WTC11 (cell line): Measurements from ENCODE around the gene GRIN2C. TPM values are rescaled to one million over a fixed set of nuclear protein-coding genes. Genes with fewer than 3 reads are reported as not detected.

Source experiments
- ATAC-seq: fragments of 200-7000 bp; cut with Tn5 transposase; 2 replicates; pipeline ENCODE4 v1.10.0; 2021; ENCODE audit warnings: mild to moderate bottlenecking, moderate library complexity
- CTCF ChIA-PET: fragments of 300-600 bp; sonication (Branson Sonifier 250); formaldehyde crosslinking; loops from one replicate; lab custom pipeline; 2021; ENCODE audit warnings: antibody characterized with exemption; lab: Charles Lee
- POLR2A ChIA-PET: fragments of 350-600 bp; sonication (Branson Sonifier 250); formaldehyde crosslinking; loops from one replicate; lab custom pipeline; 2021; ENCODE audit warnings: antibody characterized with exemption; lab: Charles Lee
- DNase-seq: peaks from one replicate; pipeline ENCODE4 v3.0.0; 2021; ENCODE audit warnings: low spot score
- H3K27ac Mint-ChIP-seq: 2 replicates; pipeline ENCODE4 v1.8.0; 2021; ENCODE audit warnings: mixed read lengths
- H3K27me3 Mint-ChIP-seq: 2 replicates; pipeline ENCODE4 v1.8.0; 2021; ENCODE audit warnings: low read depth, mild to moderate bottlenecking, moderate library complexity, mixed read lengths
- H3K36me3 Mint-ChIP-seq: 2 replicates; pipeline ENCODE4 v1.8.0; 2021; ENCODE audit warnings: mixed read lengths
- H3K4me1 Mint-ChIP-seq: 2 replicates; pipeline ENCODE4 v1.8.0; 2022; ENCODE audit warnings: mixed read lengths
- H3K4me3 Mint-ChIP-seq: 2 replicates; pipeline ENCODE4 v1.8.0; 2021; ENCODE audit warnings: mild to moderate bottlenecking, moderate library complexity, mixed read lengths
- H3K9me3 Mint-ChIP-seq: 2 replicates; pipeline ENCODE4 v1.8.0; 2021; ENCODE audit warnings: mixed read lengths
- CBFB ChIP-seq: sonication (generic); formaldehyde crosslinking; IDR thresholded peaks from 2 replicates; pipeline ENCODE4 v1.8.1; 2022; ENCODE audit warnings: mild to moderate bottlenecking, low read depth, missing genetic modification reagents
- CREB1 ChIP-seq: sonication (generic); formaldehyde crosslinking; IDR thresholded peaks from 2 replicates; pipeline ENCODE4 v1.8.0; 2023; ENCODE audit warnings: mild to moderate bottlenecking, missing genetic modification reagents
- ELF4 ChIP-seq: sonication (generic); formaldehyde crosslinking; IDR thresholded peaks from 2 replicates; pipeline ENCODE4 v1.8.1; 2022; ENCODE audit warnings: low read depth, mild to moderate bottlenecking, moderate library complexity, missing genetic modification reagents
- FOXJ3 ChIP-seq: sonication (generic); formaldehyde crosslinking; IDR thresholded peaks from 2 replicates; pipeline ENCODE4 v1.9.0; 2021; ENCODE audit warnings: missing genetic modification reagents, mild to moderate bottlenecking, borderline replicate concordance
- FOXP1 ChIP-seq: sonication (generic); formaldehyde crosslinking; IDR thresholded peaks from 2 replicates; pipeline ENCODE4 v1.8.0; 2022; ENCODE audit warnings: missing genetic modification reagents, mild to moderate bottlenecking, moderate library complexity, borderline replicate concordance
- MXD4 ChIP-seq: fragments of 250-450 bp; sonication (Bioruptor Pico); IDR thresholded peaks from 2 replicates; pipeline ENCODE4 v1.8.0; 2021; ENCODE audit warnings: mild to moderate bottlenecking, moderate library complexity, borderline replicate concordance
- MYBL2 ChIP-seq: sonication (generic); formaldehyde crosslinking; IDR thresholded peaks from 2 replicates; pipeline ENCODE4 v1.8.1; 2023; ENCODE audit warnings: mild to moderate bottlenecking, moderate library complexity, missing genetic modification reagents
- NFATC4 ChIP-seq: fragments of 250-450 bp; sonication (Bioruptor Pico); IDR thresholded peaks from 2 replicates; pipeline ENCODE4 v1.9.0; 2021; ENCODE audit warnings: mild to moderate bottlenecking
- NR2C2 ChIP-seq: sonication (generic); formaldehyde crosslinking; IDR thresholded peaks from 2 replicates; pipeline ENCODE4 v1.8.0; 2022; ENCODE audit warnings: mild to moderate bottlenecking, missing genetic modification reagents
- TCF7 ChIP-seq: sonication (generic); formaldehyde crosslinking; IDR thresholded peaks from 2 replicates; pipeline ENCODE4 v1.8.0; 2022; ENCODE audit warnings: mild to moderate bottlenecking, low read depth, missing genetic modification reagents, moderate library complexity
- TEAD1 ChIP-seq: sonication (generic); formaldehyde crosslinking; IDR thresholded peaks from 2 replicates; pipeline ENCODE4 v1.8.0; 2022; ENCODE audit warnings: mild to moderate bottlenecking, missing genetic modification reagents
- ZNF317 ChIP-seq: sonication (generic); formaldehyde crosslinking; IDR thresholded peaks from 2 replicates; pipeline ENCODE4 v1.8.1; 2023; ENCODE audit warnings: low read depth, mild to moderate bottlenecking, moderate library complexity, missing genetic modification reagents, borderline replicate concordance
- ZNF423 ChIP-seq: fragments of 250-450 bp; sonication (Bioruptor Pico); IDR thresholded peaks from 2 replicates; pipeline ENCODE4 v2.1.2; 2022; ENCODE audit warnings: mild to moderate bottlenecking, moderate library complexity
- total RNA-seq: library from RNA; stranded (reverse); gene quantifications from 3 replicates; pipeline ENCODE4 v1.2.3, GENCODE V29; 2021
- TF ChIP-seq, protein P1 (sequence below): fragments of 250-450 bp; sonication (Bioruptor Pico); IDR thresholded peaks from 2 replicates; pipeline ENCODE4 v1.8.0; 2021; ENCODE audit warnings: mild to moderate bottlenecking
- TF ChIP-seq, protein P2 (sequence below): sonication (generic); formaldehyde crosslinking; conservative IDR thresholded peaks from 2 replicates; pipeline ENCODE4 v1.8.1; 2022; ENCODE audit warnings: mild to moderate bottlenecking, missing genetic modification reagents
- TF ChIP-seq, protein P3 (sequence below): fragments of 250-450 bp; sonication (Bioruptor Pico); conservative IDR thresholded peaks from 2 replicates; pipeline ENCODE4 v1.9.0; 2021; ENCODE audit warnings: mild to moderate bottlenecking
- TF ChIP-seq, protein P4 (sequence below): fragments of 250-450 bp; sonication (Bioruptor Pico); IDR thresholded peaks from 2 replicates; pipeline ENCODE4 v2.1.2; 2022; ENCODE audit warnings: mild to moderate bottlenecking, moderate library complexity
- TF ChIP-seq, protein P5 (sequence below): sonication (generic); formaldehyde crosslinking; IDR thresholded peaks from 2 replicates; pipeline ENCODE4 v1.8.1; 2023; ENCODE audit warnings: mild to moderate bottlenecking, missing genetic modification reagents
- TF ChIP-seq, protein P6 (sequence below): sonication (generic); formaldehyde crosslinking; IDR thresholded peaks from 2 replicates; pipeline ENCODE4 v1.8.0; 2022; ENCODE audit warnings: mild to moderate bottlenecking, missing genetic modification reagents
- TF ChIP-seq, protein P7 (sequence below): sonication (generic); formaldehyde crosslinking; conservative IDR thresholded peaks from 2 replicates; pipeline ENCODE4 v1.8.1; 2023; ENCODE audit warnings: mild to moderate bottlenecking, low read depth, missing genetic modification reagents, moderate library complexity

The GRIN2C gene
- total RNA-seq, 1 experiment from 2014 or later = 0.31 TPM

DNA sequence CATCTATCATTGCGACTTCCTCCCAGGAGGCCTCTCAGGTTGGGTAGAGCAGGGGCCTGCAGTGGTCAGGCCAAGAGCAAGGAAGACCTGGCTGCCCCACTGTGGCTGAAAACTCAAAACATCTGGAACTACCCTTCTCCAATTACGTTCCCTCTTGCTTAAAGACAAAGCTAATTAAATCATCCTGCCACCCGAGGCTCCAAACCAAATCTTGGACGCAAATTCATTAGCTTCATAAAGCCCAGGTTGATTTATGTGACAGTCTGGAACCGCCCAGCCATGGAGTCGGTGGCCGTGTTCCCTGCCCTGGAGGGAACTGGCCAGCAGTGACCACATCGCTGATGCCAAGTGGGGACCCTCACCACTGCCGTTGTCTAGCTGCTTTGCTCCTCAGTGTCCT, 21.4 kb downstream of the GRIN2C start (continued):
- TF ChIP-seq TEAD1 (CRISPR knock-in tag) = no peak
- TF ChIP-seq, protein P1, sequence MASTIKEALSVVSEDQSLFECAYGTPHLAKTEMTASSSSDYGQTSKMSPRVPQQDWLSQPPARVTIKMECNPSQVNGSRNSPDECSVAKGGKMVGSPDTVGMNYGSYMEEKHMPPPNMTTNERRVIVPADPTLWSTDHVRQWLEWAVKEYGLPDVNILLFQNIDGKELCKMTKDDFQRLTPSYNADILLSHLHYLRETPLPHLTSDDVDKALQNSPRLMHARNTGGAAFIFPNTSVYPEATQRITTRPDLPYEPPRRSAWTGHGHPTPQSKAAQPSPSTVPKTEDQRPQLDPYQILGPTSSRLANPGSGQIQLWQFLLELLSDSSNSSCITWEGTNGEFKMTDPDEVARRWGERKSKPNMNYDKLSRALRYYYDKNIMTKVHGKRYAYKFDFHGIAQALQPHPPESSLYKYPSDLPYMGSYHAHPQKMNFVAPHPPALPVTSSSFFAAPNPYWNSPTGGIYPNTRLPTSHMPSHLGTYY (CRISPR knock-in tag) = no peak
- TF ChIP-seq, protein P2, sequence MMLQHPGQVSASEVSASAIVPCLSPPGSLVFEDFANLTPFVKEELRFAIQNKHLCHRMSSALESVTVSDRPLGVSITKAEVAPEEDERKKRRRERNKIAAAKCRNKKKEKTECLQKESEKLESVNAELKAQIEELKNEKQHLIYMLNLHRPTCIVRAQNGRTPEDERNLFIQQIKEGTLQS (CRISPR knock-in tag) = no peak
- no peak for TF ChIP-seq CBFB
- TF ChIP-seq FOXP1 = no peak
- no peak for TF ChIP-seq ZNF317 (CRISPR knock-in tag)
- TF ChIP-seq, protein P3, sequence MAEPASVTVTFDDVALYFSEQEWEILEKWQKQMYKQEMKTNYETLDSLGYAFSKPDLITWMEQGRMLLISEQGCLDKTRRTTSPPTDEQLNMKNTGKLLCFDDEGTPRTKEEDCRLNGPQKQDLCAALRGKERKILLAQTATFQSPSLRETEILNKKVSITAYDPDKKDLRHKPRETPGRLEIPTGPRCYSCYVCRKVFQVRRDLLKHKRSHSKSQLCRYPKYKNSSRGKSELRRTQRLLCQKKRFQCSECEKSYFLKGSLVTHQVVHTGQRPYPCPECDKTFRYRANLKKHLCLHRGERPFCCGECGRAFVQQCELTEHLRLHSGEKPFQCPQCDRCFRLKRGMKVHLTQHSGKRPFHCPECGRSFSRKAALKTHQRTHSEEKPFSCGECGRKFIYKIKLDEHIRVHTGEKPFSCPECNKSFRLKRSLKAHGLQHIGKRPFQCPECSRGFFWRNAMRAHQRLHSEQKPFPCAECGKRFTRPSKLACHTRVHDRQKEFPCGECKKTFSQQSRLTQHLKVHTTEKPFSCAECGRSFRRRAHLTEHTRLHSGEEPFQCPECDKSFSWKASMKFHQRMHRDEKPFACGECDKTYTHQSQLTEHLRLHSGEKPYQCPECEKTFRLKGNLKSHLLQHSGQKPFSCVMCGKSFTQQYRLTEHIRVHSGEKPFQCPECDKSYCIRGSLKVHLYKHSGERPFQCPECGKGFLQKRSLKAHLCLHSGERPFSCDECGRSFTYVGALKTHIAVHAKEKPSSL (CRISPR knock-in tag) = no peak
- TF ChIP-seq, protein P4, sequence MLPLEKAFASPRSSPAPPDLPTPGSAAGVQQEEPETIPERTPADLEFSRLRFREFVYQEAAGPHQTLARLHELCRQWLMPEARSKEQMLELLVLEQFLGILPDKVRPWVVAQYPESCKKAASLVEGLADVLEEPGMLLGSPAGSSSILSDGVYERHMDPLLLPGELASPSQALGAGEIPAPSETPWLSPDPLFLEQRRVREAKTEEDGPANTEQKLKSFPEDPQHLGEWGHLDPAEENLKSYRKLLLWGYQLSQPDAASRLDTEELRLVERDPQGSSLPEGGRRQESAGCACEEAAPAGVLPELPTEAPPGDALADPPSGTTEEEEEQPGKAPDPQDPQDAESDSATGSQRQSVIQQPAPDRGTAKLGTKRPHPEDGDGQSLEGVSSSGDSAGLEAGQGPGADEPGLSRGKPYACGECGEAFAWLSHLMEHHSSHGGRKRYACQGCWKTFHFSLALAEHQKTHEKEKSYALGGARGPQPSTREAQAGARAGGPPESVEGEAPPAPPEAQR (CRISPR knock-in tag) = no peak
- no peak for TF ChIP-seq CREB1 (CRISPR knock-in tag)

DNA sequence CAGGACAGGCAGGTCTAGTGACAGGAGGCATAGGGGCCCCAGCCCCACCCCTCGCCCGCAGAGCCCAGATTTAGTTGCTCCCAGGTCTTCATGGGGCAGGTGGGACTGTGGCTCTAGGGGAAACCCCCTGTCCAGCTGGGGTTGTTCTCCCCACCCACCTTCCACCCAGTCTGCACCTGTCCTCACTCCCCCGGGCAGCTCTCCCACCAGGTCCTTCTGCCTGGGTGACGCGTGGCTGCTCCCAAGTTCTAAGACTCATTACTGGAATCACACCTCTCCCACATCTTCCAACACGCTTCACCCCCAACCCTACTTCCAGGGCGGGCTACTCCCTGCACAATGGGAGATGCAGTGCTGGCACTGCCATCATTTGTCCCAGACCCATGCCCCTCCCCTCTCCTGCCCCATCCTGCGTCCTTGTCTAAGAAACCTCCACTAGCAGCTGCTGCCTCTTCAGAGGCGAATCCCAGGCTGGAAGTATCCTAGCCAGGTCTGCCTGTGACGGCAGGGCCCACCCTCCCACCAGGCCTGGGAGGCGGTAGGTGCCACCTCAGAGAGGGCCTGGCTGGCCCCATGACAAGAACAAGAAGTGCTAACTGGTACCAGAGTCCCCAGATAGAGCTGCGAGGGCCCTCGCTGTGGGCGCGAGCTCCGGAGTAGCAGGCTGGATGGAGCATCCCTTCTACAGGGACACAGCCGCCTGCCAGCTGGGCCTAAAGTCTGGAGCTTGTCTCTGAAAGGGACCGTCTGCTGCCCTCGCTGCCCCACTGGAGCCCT, 22.8 kb downstream of the GRIN2C start:
- Mint-ChIP-seq H3K9me3 (no peaks in the 10 kb centered on the region), H3K27ac (no peak overlapping the region), H3K27me3 (peaks cover 10% of the 10 kb centered on the region), H3K4me3 (no peak overlapping the region), H3K4me1 (peaks cover 17% of the 10 kb centered on the region), H3K36me3 (no peaks in the 10 kb centered on the region; the same call in 1 of the 2 replicates)
- ATAC-seq = no peak
- no peak for DNase-seq
- TF ChIP-seq FOXJ3 (CRISPR knock-in tag) = no peak
- TF ChIP-seq NR2C2 (CRISPR knock-in tag) = no peak
- TF ChIP-seq ZNF423 = no peak
- TF ChIP-seq, protein P5, sequence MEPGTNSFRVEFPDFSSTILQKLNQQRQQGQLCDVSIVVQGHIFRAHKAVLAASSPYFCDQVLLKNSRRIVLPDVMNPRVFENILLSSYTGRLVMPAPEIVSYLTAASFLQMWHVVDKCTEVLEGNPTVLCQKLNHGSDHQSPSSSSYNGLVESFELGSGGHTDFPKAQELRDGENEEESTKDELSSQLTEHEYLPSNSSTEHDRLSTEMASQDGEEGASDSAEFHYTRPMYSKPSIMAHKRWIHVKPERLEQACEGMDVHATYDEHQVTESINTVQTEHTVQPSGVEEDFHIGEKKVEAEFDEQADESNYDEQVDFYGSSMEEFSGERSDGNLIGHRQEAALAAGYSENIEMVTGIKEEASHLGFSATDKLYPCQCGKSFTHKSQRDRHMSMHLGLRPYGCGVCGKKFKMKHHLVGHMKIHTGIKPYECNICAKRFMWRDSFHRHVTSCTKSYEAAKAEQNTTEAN (CRISPR knock-in tag) = no peak
- no peak for TF ChIP-seq CREB1 (CRISPR knock-in tag)
- no peak for TF ChIP-seq NFATC4 (CRISPR knock-in tag)
- TF ChIP-seq TCF7 = no peak
- ChIA-PET CTCF (interaction anchor here (1.3 to 5.5 kb wide), 2 partner anchors 24 to 93 kb away, joined by 3 to 63 read pairs; partner anchors contain the start of gene GRIN2C), POLR2A (no interaction called here)

DNA sequence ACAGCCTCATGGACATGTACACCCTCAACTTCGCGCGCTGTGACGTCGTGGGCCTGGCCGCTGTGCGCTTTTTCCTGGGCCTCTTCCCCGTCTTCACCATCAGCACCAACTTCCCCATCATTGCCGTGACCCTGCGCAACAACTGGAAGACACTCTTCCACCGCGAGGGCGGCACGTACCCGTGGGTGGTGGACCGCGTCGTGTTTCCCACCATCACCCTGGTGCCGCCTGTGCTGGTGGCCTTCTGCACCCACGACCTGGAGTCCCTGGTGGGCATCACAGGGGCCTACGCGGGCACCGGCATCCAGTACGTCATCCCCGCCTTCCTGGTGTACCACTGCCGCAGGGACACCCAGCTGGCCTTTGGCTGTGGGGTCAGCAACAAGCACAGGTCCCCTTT, 23.5 kb downstream of the GRIN2C start:
- H3K27me3 Mint-ChIP-seq = peaks cover 3% of the 10 kb centered on the region
- DNase-seq = no peak
- TF ChIP-seq, protein P6, sequence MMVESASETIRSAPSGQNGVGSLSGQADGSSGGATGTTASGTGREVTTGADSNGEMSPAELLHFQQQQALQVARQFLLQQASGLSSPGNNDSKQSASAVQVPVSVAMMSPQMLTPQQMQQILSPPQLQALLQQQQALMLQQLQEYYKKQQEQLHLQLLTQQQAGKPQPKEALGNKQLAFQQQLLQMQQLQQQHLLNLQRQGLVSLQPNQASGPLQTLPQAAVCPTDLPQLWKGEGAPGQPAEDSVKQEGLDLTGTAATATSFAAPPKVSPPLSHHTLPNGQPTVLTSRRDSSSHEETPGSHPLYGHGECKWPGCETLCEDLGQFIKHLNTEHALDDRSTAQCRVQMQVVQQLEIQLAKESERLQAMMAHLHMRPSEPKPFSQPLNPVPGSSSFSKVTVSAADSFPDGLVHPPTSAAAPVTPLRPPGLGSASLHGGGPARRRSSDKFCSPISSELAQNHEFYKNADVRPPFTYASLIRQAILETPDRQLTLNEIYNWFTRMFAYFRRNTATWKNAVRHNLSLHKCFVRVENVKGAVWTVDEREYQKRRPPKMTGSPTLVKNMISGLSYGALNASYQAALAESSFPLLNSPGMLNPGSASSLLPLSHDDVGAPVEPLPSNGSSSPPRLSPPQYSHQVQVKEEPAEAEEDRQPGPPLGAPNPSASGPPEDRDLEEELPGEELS = no peak
- TF ChIP-seq TCF7 (no peak), MXD4 (CRISPR knock-in tag) (no peak), MYBL2 (CRISPR knock-in tag) (no peak), ELF4 (no peak)
- TF ChIP-seq, protein P2 (CRISPR knock-in tag) = no peak
- TF ChIP-seq, protein P7, sequence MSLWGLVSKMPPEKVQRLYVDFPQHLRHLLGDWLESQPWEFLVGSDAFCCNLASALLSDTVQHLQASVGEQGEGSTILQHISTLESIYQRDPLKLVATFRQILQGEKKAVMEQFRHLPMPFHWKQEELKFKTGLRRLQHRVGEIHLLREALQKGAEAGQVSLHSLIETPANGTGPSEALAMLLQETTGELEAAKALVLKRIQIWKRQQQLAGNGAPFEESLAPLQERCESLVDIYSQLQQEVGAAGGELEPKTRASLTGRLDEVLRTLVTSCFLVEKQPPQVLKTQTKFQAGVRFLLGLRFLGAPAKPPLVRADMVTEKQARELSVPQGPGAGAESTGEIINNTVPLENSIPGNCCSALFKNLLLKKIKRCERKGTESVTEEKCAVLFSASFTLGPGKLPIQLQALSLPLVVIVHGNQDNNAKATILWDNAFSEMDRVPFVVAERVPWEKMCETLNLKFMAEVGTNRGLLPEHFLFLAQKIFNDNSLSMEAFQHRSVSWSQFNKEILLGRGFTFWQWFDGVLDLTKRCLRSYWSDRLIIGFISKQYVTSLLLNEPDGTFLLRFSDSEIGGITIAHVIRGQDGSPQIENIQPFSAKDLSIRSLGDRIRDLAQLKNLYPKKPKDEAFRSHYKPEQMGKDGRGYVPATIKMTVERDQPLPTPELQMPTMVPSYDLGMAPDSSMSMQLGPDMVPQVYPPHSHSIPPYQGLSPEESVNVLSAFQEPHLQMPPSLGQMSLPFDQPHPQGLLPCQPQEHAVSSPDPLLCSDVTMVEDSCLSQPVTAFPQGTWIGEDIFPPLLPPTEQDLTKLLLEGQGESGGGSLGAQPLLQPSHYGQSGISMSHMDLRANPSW (CRISPR knock-in tag) = no peak

More for the DNA sequence above, 23.5 kb downstream of the GRIN2C start:
- ATAC-seq = no peak
- Mint-ChIP-seq H3K4me3 (no peak overlapping the region), H3K9me3 (no peaks in the 10 kb centered on the region), H3K36me3 (no peaks in the 10 kb centered on the region; the same call in 1 of the 2 replicates), H3K27ac (no peak overlapping the region), H3K4me1 (peaks cover 15% of the 10 kb centered on the region)
- ChIA-PET CTCF (interaction anchor here (1.3 kb wide), 1 partner anchor 92 kb away, joined by 3 read pairs; no protein-coding TSS in a partner anchor), POLR2A (no interaction called here)
